ENCODE results near the gene SPACA7. TPM values are rescaled to one million over a fixed set of nuclear protein-coding genes. Genes with fewer than 3 reads are reported as not detected.

The SPACA7 gene
- total RNA-seq, 1 experiment from 2014 or later: not detected

DNA sequence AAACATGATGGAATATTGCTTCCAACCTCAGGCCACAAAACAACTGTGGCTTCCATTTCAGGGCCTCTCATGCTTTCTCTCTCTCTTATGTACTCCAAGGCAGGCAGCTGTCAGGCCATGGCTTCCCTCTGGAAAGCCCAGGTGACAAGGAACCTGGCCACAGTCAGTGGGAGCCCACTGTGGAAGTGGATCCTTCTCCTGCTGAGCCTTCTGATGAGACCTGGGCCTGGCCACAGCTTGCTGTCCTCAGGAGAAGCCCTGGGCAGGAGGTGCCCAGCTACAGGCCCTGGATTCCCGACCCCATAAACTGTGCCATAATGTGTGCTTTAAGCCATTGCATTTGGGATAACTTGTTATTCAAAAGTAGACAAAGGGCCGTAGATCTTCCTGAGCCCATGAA, 71.2 kb downstream of the SPACA7 start:
- no peak overlapping the region for H3K4me2 ChIP-seq (ENCODE audit: low read length)
- H3K9me2 ChIP-seq (replicated peaks; ENCODE audit: low read length): no peaks in the 10 kb centered on the region
- no peak for ATAC-seq
- H3K4me1 ChIP-seq (ENCODE audit: insufficient read depth, low read length): no peaks in the 10 kb centered on the region
- H3K79me2 ChIP-seq (ENCODE audit: low read length): no peaks in the 10 kb centered on the region
- no peak for DNase-seq
- ChIA-PET CTCF (no interaction called here), POLR2A (ENCODE audit: unreplicated experiment) (no interaction called here)
- intact Hi-C loops (cut with micrococcal nuclease): no loop called here
- H4K20me1 ChIP-seq (ENCODE audit: low read length): no peaks in the 10 kb centered on the region
- BruUV-seq (replicated peaks): no TSS peak
- TF ChIP-seq CTCF (conservative IDR thresholded peaks at IDR 0.05; ENCODE audit: low read depth, low read length): no peak
- TF ChIP-seq EZH2phosphoT487 (IDR thresholded peaks at IDR 0.05; ENCODE audit: borderline replicate concordance, low read length): no peak
- TF ChIP-seq EZH2 (IDR thresholded peaks at IDR 0.05; ENCODE audit: low read length, unreplicated experiment): no peak
- no peak overlapping the region for H3K4me3 ChIP-seq (ENCODE audit: low read length)
- no peak overlapping the region for H2AFZ ChIP-seq (ENCODE audit: low read length)
- H3F3A ChIP-seq (ENCODE audit: low read length, unreplicated experiment): no peaks in the 10 kb centered on the region
- no peak overlapping the region for H3K27ac ChIP-seq (ENCODE audit: low read length)
- H3K36me3 ChIP-seq (ENCODE audit: low read depth, low read length): no peaks in the 10 kb centered on the region
- H3K9me3 ChIP-seq (ENCODE audit: low read length): no peaks in the 10 kb centered on the region
- H3K9ac ChIP-seq (ENCODE audit: low read length): no peak overlapping the region
- H3K27me3 ChIP-seq (ENCODE audit: low read length): peaks cover 32% of the 10 kb centered on the region

- Histone ChIP-seq H3K27me3 (ENCODE audit: low read length) (peaks cover 28% of the 10 kb centered on the region), H4K20me1 (ENCODE audit: low read length) (no peaks in the 10 kb centered on the region), H3K4me2 (ENCODE audit: low read length) (no peak overlapping the region), H3K79me2 (ENCODE audit: low read length) (no peaks in the 10 kb centered on the region), H3K27ac (ENCODE audit: low read length) (no peak overlapping the region), H3K9ac (ENCODE audit: low read length) (no peak overlapping the region), H3K9me3 (ENCODE audit: low read length) (no peaks in the 10 kb centered on the region), H3K36me3 (ENCODE audit: low read depth, low read length) (no peaks in the 10 kb centered on the region), H3K9me2 (replicated peaks; ENCODE audit: low read length) (no peaks in the 10 kb centered on the region), H3K4me3 (ENCODE audit: low read length) (no peak overlapping the region), H3F3A (ENCODE audit: low read length, unreplicated experiment) (no peaks in the 10 kb centered on the region), H3K4me1 (ENCODE audit: insufficient read depth, low read length) (no peaks in the 10 kb centered on the region), H2AFZ (ENCODE audit: low read length) (no peak overlapping the region)
- ChIA-PET POLR2A (ENCODE audit: unreplicated experiment) (no interaction called here), CTCF (no interaction called here)
- TF ChIP-seq EZH2 (IDR thresholded peaks at IDR 0.05; ENCODE audit: low read length, unreplicated experiment): no peak
- TF ChIP-seq EZH2phosphoT487 (IDR thresholded peaks at IDR 0.05; ENCODE audit: borderline replicate concordance, low read length): no peak
- TF ChIP-seq CTCF (conservative IDR thresholded peaks at IDR 0.05; ENCODE audit: low read depth, low read length): no peak
- intact Hi-C loops (cut with micrococcal nuclease): no loop called here
- no peak for DNase-seq
- no TSS peak for BruUV-seq (replicated peaks)
- no peak for ATAC-seq
Observed at GRCh38 chr13:112447761-112448603, 71.8 kb downstream of the SPACA7 start.
